Posterior cingulate gyrus (tissue), 11 donors: Measurements from ENCODE around the gene LRRD1.
"Not testable (repeated sequence)": the region's sequence is repeated elsewhere in the genome, so short reads cannot be mapped to it uniquely, and the experiment has no call there.

Experiments used
- DNase-seq, 10 donors: peaks; one replicate each; pipeline versions ENCODE4 v3.0.0 to v3.0.0-alpha.2; 2020 to 2021; ENCODE audit warnings: mixed read lengths in 3 of 10
- intact Hi-C: fragments of 100-400 bp; cut with DNase I; formaldehyde crosslinking; loops from one replicate; pipeline ENCODE4 v1.15.1; 2023

Gene LRRD1

GRCh38 chr7:92142791-92143190 lies 36.2 kb downstream of the LRRD1 start:
- DNase-seq, intact Hi-C loops: not testable (repeated sequence)

GRCh38 chr7:92141161-92141560 lies 37.8 kb downstream of the LRRD1 start:
- DNase-seq, result no peak
- intact Hi-C loops, result no loop called here

GRCh38 chr7:92137557-92137956 lies 41.4 kb downstream of the LRRD1 start:
- intact Hi-C loops, result no loop called here
- no peak for DNase-seq

- peak in 5 of 10 donors; percentile 12 to 60 (median 20) for DNase-seq
- intact Hi-C loops, result loop anchor here (2.0 kb wide), 1 partner anchor 44 kb away; the partner anchor contains the start of gene LRRD1
Measured at GRCh38 chr7:92135052-92135889, 43.7 kb downstream of the LRRD1 start.

GRCh38 chr7:92134271-92135051 lies 44.5 kb downstream of the LRRD1 start, which contains the start of gene CYP51A1:
CYP51A1 (minus strand) TSS chr7:92134477; CDS start chr7:92134364, 113 bp downstream.
- intact Hi-C loops, result loop anchor here (2.0 to 5.0 kb wide), 4 partner anchors 44 to 313 kb away; partner anchors contain the start of genes AKAP9, ANKIB1, GATAD1 and KRIT1

GRCh38 chr7:92133737-92134270 lies 45.1 kb downstream of the LRRD1 start:
- DNase-seq, result peak; percentile 55 to 95 (median 70)
- intact Hi-C loops, result loop anchor here (2.0 to 5.0 kb wide), 4 partner anchors 45 to 313 kb away; partner anchors contain the start of genes AKAP9, ANKIB1, GATAD1 and KRIT1

More at GRCh38 chr7:92134271-92135051, 44.5 kb downstream of the LRRD1 start, which contains the start of gene CYP51A1:
- DNase-seq, result peak; percentile 90 to 99 (median 94)

- no peak for DNase-seq
- intact Hi-C loops, result loop anchor here (5.0 kb wide), 3 partner anchors 114 to 314 kb away; partner anchors contain the start of genes AKAP9, ANKIB1, GATAD1 and KRIT1
Measured at GRCh38 chr7:92133133-92133736, 45.7 kb downstream of the LRRD1 start.

GRCh38 chr7:92131764-92132330 lies 47.1 kb downstream of the LRRD1 start:
- intact Hi-C loops, result loop anchor here (5.0 kb wide), 3 partner anchors 115 to 315 kb away; partner anchors contain the start of genes AKAP9, ANKIB1, GATAD1 and KRIT1
- no peak for DNase-seq

- intact Hi-C loops, result loop anchor here (5.0 kb wide), 3 partner anchors 116 to 316 kb away; partner anchors contain the start of genes AKAP9, ANKIB1, GATAD1 and KRIT1
- no peak for DNase-seq
Measured at GRCh38 chr7:92131093-92131492, 47.8 kb downstream of the LRRD1 start.

GRCh38 chr7:92121681-92122080 lies 57.3 kb downstream of the LRRD1 start:
- intact Hi-C loops, result no loop called here

GRCh38 chr7:92119213-92119759 lies 59.7 kb downstream of the LRRD1 start:
- no peak for DNase-seq
- intact Hi-C loops, result no loop called here

More at GRCh38 chr7:92121681-92122080, 57.3 kb downstream of the LRRD1 start:
- no peak for DNase-seq

GRCh38 chr7:92116949-92117348 lies 62.0 kb downstream of the LRRD1 start:
- no peak for DNase-seq
- intact Hi-C loops, result no loop called here

GRCh38 chr7:92115821-92116220 lies 63.1 kb downstream of the LRRD1 start:
- intact Hi-C loops, result no loop called here
- no peak for DNase-seq

GRCh38 chr7:92110857-92111256 lies 68.1 kb downstream of the LRRD1 start:
- DNase-seq, result no peak
- intact Hi-C loops, result no loop called here

GRCh38 chr7:92108821-92109220 lies 70.1 kb downstream of the LRRD1 start:
- DNase-seq, result no peak
- intact Hi-C loops, result no loop called here

GRCh38 chr7:92102862-92103261 lies 76.1 kb downstream of the LRRD1 start:
- intact Hi-C loops, DNase-seq: not testable (repeated sequence)

GRCh38 chr7:92100534-92100933 lies 78.4 kb downstream of the LRRD1 start:
- no peak for DNase-seq
- intact Hi-C loops, result no loop called here

- DNase-seq, result no peak
- intact Hi-C loops, result no loop called here
Measured at GRCh38 chr7:92095380-92095779, 83.6 kb downstream of the LRRD1 start.
